HepG2 (cell line): Measurements from ENCODE around the gene NPDC1. TPM values are rescaled to one million over a fixed set of nuclear protein-coding genes. Genes with fewer than 3 reads are reported as not detected.

Source experiments
- ADNP ChIP-seq: sonication (generic); formaldehyde crosslinking; IDR thresholded peaks from 2 replicates; pipeline ENCODE4 v1.4.0; 2020; ENCODE audit warnings: missing genetic modification reagents
- CCDC6 ChIP-seq: sonication (generic); formaldehyde crosslinking; IDR thresholded peaks from 2 replicates; pipeline ENCODE4 v1.8.1; 2022; ENCODE audit warnings: mild to moderate bottlenecking, missing genetic modification reagents, moderate library complexity
- ELF3 ChIP-seq: IDR thresholded peaks from 2 replicates; pipeline ENCODE4 v1.6.1; 2016; ENCODE audit warnings: missing genetic modification reagents, missing compliant biosample characterization
- KLF16 ChIP-seq, 2 experiments: sonication (generic) in 1 of 2; formaldehyde crosslinking in 1 of 2; IDR thresholded peaks; 2 replicates each; pipeline versions ENCODE4 v1.6.1 to v1.8.0; 2016 to 2023; ENCODE audit warnings: missing genetic modification reagents in 2 of 2, missing compliant biosample characterization in 1 of 2
- MTA3 ChIP-seq: sonication (generic); formaldehyde crosslinking; IDR thresholded peaks from 2 replicates; pipeline ENCODE4 v1.4.0; 2020; ENCODE audit warnings: missing genetic modification reagents
- NFE2L1 ChIP-seq: sonication (generic); formaldehyde crosslinking; IDR thresholded peaks from 2 replicates; pipeline ENCODE4 v1.4.0; 2020; ENCODE audit warnings: missing genetic modification reagents, mild to moderate bottlenecking, borderline replicate concordance
- NRL ChIP-seq: sonication (generic); formaldehyde crosslinking; IDR thresholded peaks from 2 replicates; pipeline ENCODE4 v1.5.0; 2020; ENCODE audit warnings: missing genetic modification reagents, mild to moderate bottlenecking, moderate library complexity, borderline replicate concordance
- PLRG1 ChIP-seq: fragments of 450-650 bp; conservative IDR thresholded peaks from 2 replicates; pipeline ENCODE4 v1.6.1; 2016
- RBFOX2 ChIP-seq: fragments of 200-400 bp; formaldehyde crosslinking; IDR thresholded peaks from 2 replicates; pipeline ENCODE4 v1.6.1; 2017; ENCODE audit warnings: low read depth, mild to moderate bottlenecking, low read length
- SMYD3 ChIP-seq: sonication (generic); formaldehyde crosslinking; IDR thresholded peaks from 2 replicates; pipeline ENCODE4 v1.8.1; 2023; ENCODE audit warnings: mild to moderate bottlenecking, missing genetic modification reagents
- ZBTB42 ChIP-seq: sonication (generic); formaldehyde crosslinking; IDR thresholded peaks from 2 replicates; pipeline ENCODE4 v1.5.0; 2020; ENCODE audit warnings: mild to moderate bottlenecking, missing genetic modification reagents
- ZBTB7B ChIP-seq: sonication (generic); formaldehyde crosslinking; IDR thresholded peaks from 2 replicates; pipeline ENCODE4 v1.4.0; 2020; ENCODE audit warnings: missing genetic modification reagents
- ZNF101 ChIP-seq: sonication (generic); formaldehyde crosslinking; IDR thresholded peaks from 2 replicates; pipeline ENCODE4 v1.4.0; 2020; ENCODE audit warnings: mild to moderate bottlenecking, low read depth, missing genetic modification reagents, borderline replicate concordance
- ZNF207 ChIP-seq: fragments of 450-650 bp; IDR thresholded peaks from 2 replicates; pipeline ENCODE4 v1.6.1; 2016; ENCODE audit warnings: antibody characterized with exemption, borderline replicate concordance
- ZNF354B ChIP-seq: sonication (generic); formaldehyde crosslinking; IDR thresholded peaks from 2 replicates; pipeline ENCODE4 v1.8.0; 2022; ENCODE audit warnings: mild to moderate bottlenecking, missing genetic modification reagents
- ZNF563 ChIP-seq: sonication (generic); formaldehyde crosslinking; IDR thresholded peaks from 2 replicates; pipeline ENCODE4 v1.8.0; 2022; ENCODE audit warnings: mild to moderate bottlenecking, moderate library complexity, missing genetic modification reagents
- polyA plus RNA-seq, 8 experiments: library from polyadenylated mRNA; depleted of rRNA in 3 of 8; stranded (reverse) in 7 of 8; unstranded in 1 of 8; fragments of >200 nt; fragmentation: Illumina TruSeq in 4 of 8; extraction: Trizol in 4 of 8; gene quantifications; 2 replicates each; pipeline versions ENCODE4 v1.2.1 to v1.2.3, GENCODE V29; 2011 to 2016; ENCODE audit warnings: low read depth in 4 of 8, missing spikeins in 1 of 8, mixed read lengths in 1 of 8; ENCODE audit not compliant: insufficient read depth in 1 of 8
- total RNA-seq, 5 experiments: library from RNA; depleted of rRNA; stranded (reverse); fragments of >200 nt; fragmentation: Illumina TruSeq; extraction: Trizol; gene quantifications; 2 replicates each; pipeline ENCODE4 v1.2.3, GENCODE V29; 2016; ENCODE audit warnings: low read depth in 1 of 5
- TF ChIP-seq, protein P1 (sequence below): sonication (generic); formaldehyde crosslinking; IDR thresholded peaks from 2 replicates; pipeline ENCODE4 v1.5.1; 2020; ENCODE audit warnings: mild to moderate bottlenecking, missing genetic modification reagents, moderate library complexity
- TF ChIP-seq, protein P2 (sequence below): sonication (generic); formaldehyde crosslinking; IDR thresholded peaks from 2 replicates; pipeline ENCODE4 v1.5.0; 2020; ENCODE audit warnings: missing genetic modification reagents
- TF ChIP-seq, protein P3 (sequence below): sonication (generic); formaldehyde crosslinking; IDR thresholded peaks from 2 replicates; pipeline ENCODE4 v1.4.0; 2020; ENCODE audit warnings: missing genetic modification reagents
- TF ChIP-seq, protein P4 (sequence below): IDR thresholded peaks from 2 replicates; pipeline ENCODE4 v1.6.1; 2016; ENCODE audit warnings: missing compliant biosample characterization, missing genetic modification reagents, borderline replicate concordance

NPDC1 gene
- total and polyA plus RNA-seq, 2 of the 13 experiments (the other 11 are each of a cell fraction or from before 2014, with no cell fraction given): 0.84 to 5.4 TPM

DNA sequence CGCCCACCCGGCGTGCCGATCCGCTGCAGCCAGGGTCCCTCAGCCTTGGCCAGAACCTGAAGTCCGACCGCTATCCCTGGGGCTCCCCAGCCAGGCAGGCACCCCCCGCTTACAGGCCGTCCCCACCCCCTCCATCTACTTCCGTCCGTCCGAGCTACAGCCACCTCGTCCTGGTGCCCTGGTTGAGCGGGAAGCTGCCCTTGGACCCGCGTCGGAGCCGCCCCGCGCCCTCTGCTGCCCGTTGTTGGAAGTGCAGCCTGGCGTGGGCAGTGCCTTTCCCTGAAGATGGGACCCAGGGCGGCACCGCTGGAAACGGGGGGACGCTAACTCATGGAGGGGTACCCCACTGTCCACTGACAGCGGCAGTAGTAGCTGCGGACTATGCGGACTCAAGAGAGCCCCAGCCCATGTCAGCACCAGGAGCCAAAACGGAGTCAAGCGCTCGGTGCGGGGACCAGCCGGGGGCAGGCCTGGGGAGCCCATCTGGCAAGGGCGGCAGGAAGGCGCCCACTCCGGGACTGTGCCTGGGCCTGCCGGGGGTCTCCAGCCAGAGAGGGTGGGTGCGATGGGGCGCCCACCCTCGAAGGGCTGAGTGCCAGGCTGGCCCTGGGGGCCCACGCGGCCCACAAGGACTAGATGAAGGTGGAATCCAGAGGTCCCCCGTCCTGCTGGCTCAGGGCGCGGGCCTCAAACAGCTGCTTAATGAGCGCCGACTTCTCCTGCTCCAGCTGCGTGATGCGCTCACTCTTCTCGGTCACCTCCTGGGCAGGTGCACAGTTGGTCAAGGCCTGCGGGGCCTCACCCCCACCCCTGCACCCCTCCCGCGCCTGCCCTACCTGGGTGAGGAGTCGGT, 18.3 kb upstream of the NPDC1 start (continued):
- TF ChIP-seq NRL (CRISPR knock-in tag) (peak; percentile 49), ZNF354B (CRISPR knock-in tag) (no peak), SMYD3 (CRISPR knock-in tag) (no peak), ZNF207 (no peak), ZBTB42 (CRISPR knock-in tag) (0 out of 2 replicates have a peak, but pooled peaks have one; percentile 46), PLRG1 (no peak), ADNP (CRISPR knock-in tag) (no peak), ZNF563 (no peak), ELF3 (CRISPR knock-in tag) (peak; percentile 54; the same call in 1 of the 2 replicates), NFE2L1 (no peak), ZNF101 (CRISPR knock-in tag) (no peak), KLF16 (CRISPR knock-in tag; IDR thresholded peaks at IDR 0.05) (0 out of 4 replicates have a peak, but pooled peaks of 1 of the 2 experiments have one; percentile 26), ZBTB7B (CRISPR knock-in tag) (peak; percentile 49; the same call in 1 of the 2 replicates), CCDC6 (CRISPR knock-in tag) (no peak), RBFOX2 (peak; percentile 51), MTA3 (CRISPR knock-in tag) (no peak)
- TF ChIP-seq, protein P1, sequence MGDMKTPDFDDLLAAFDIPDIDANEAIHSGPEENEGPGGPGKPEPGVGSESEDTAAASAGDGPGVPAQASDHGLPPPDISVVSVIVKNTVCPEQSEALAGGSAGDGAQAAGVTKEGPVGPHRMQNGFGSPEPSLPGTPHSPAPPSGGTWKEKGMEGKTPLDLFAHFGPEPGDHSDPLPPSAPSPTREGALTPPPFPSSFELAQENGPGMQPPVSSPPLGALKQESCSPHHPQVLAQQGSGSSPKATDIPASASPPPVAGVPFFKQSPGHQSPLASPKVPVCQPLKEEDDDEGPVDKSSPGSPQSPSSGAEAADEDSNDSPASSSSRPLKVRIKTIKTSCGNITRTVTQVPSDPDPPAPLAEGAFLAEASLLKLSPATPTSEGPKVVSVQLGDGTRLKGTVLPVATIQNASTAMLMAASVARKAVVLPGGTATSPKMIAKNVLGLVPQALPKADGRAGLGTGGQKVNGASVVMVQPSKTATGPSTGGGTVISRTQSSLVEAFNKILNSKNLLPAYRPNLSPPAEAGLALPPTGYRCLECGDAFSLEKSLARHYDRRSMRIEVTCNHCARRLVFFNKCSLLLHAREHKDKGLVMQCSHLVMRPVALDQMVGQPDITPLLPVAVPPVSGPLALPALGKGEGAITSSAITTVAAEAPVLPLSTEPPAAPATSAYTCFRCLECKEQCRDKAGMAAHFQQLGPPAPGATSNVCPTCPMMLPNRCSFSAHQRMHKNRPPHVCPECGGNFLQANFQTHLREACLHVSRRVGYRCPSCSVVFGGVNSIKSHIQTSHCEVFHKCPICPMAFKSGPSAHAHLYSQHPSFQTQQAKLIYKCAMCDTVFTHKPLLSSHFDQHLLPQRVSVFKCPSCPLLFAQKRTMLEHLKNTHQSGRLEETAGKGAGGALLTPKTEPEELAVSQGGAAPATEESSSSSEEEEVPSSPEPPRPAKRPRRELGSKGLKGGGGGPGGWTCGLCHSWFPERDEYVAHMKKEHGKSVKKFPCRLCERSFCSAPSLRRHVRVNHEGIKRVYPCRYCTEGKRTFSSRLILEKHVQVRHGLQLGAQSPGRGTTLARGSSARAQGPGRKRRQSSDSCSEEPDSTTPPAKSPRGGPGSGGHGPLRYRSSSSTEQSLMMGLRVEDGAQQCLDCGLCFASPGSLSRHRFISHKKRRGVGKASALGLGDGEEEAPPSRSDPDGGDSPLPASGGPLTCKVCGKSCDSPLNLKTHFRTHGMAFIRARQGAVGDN (CRISPR knock-in tag): peak; percentile 85
- TF ChIP-seq, protein P2, sequence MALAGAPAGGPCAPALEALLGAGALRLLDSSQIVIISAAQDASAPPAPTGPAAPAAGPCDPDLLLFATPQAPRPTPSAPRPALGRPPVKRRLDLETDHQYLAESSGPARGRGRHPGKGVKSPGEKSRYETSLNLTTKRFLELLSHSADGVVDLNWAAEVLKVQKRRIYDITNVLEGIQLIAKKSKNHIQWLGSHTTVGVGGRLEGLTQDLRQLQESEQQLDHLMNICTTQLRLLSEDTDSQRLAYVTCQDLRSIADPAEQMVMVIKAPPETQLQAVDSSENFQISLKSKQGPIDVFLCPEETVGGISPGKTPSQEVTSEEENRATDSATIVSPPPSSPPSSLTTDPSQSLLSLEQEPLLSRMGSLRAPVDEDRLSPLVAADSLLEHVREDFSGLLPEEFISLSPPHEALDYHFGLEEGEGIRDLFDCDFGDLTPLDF: 0 out of 2 replicates have a peak, but pooled peaks have one; percentile 24
- TF ChIP-seq, protein P3, sequence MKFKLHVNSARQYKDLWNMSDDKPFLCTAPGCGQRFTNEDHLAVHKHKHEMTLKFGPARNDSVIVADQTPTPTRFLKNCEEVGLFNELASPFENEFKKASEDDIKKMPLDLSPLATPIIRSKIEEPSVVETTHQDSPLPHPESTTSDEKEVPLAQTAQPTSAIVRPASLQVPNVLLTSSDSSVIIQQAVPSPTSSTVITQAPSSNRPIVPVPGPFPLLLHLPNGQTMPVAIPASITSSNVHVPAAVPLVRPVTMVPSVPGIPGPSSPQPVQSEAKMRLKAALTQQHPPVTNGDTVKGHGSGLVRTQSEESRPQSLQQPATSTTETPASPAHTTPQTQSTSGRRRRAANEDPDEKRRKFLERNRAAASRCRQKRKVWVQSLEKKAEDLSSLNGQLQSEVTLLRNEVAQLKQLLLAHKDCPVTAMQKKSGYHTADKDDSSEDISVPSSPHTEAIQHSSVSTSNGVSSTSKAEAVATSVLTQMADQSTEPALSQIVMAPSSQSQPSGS (CRISPR knock-in tag): 0 out of 2 replicates have a peak, but pooled peaks have one; percentile 24
- TF ChIP-seq, protein P4, sequence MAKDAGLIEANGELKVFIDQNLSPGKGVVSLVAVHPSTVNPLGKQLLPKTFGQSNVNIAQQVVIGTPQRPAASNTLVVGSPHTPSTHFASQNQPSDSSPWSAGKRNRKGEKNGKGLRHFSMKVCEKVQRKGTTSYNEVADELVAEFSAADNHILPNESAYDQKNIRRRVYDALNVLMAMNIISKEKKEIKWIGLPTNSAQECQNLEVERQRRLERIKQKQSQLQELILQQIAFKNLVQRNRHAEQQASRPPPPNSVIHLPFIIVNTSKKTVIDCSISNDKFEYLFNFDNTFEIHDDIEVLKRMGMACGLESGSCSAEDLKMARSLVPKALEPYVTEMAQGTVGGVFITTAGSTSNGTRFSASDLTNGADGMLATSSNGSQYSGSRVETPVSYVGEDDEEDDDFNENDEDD (CRISPR knock-in tag): peak; percentile 88
